Spleen (tissue), 7 donors: ENCODE measurements around the gene STXBP5L.

Source experiments
- CTCF ChIP-seq, 11 experiments: fragments of 200-600 bp in 7 of 11; fragments of 450-650 bp in 4 of 11; sonication (generic) in 4 of 11; IDR thresholded peaks in 8 of 11; conservative IDR thresholded peaks in 3 of 11; 1 replicate in 7 of 11; 2 replicates in 4 of 11; pipeline versions ENCODE4 v1.4.0 to v1.8.0; 2016 to 2021; ENCODE audit warnings: antibody characterized with exemption in 11 of 11, inconsistent platforms in 4 of 11, mild to moderate bottlenecking in 1 of 11
- POLR2A ChIP-seq, 3 donors: fragments of 450-650 bp; IDR thresholded peaks; one replicate each; pipeline ENCODE4 v1.5.1; 2017; ENCODE audit warnings: antibody characterized with exemption in 3 of 3, mild to moderate bottlenecking in 1 of 3
- donor health status: DM: no; HTN: no; CAD: no; lungs with moderate emphysema.
- donor health status: DM: no; HTN: no; CAD: no.
- donor health status: DM: no; HTN: no; CAD: no.

DNA sequence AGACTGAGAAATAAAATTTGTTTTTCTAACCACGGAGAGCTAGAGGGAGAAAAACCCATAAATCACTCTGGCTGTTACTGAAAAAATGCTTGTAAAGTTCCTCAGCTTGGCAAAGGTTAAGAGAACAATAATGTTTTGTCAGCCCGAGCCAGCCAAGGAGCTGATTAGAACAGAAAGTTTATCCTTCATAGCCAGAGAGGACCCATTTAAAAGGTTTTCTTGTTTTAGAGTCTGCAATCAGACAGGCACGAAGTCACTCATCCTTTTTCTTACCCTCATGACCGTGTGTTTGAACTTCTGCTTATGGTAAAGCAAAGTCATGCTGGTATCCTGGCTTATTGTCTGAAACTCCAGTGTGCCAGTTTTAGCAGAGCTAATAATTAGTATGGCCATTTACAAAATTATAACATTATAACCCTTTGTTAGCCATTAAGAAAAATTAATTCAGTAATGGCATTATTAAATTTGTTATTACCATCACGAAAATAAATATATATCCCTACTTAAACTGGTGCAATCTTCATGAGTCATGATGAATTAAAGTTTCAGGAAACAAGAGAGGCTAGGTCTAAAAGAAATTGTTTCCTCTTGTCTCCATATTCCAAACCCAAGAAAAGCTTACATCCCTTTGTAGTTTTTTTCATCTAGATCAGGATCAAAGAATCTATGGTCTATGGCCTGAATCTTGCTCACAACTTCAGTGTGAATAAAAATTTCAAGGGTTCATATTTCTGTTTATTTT is 13.5 kb upstream of the STXBP5L start:
- TF ChIP-seq CTCF (IDR thresholded peaks at IDR 0.05 in 8 of 11, conservative IDR thresholded peaks at IDR 0.05 in 3 of 11) (no peak), POLR2A (IDR thresholded peaks at IDR 0.05) (no peak)
